H1 (cell line): ENCODE measurements around the gene ARHGAP28. TPM values are rescaled to one million over a fixed set of nuclear protein-coding genes. Genes with fewer than 3 reads are reported as not detected.

Source experiments
- CTCF ChIA-PET: fragments of 300-600 bp; sonication (Branson Sonifier 250); formaldehyde crosslinking; loops from one replicate; lab custom pipeline; 2021; ENCODE audit not compliant: partially characterized antibody; lab: Charles Lee
- POLR2A ChIA-PET: fragments of 300-600 bp; sonication (Branson Sonifier 250); formaldehyde crosslinking; loops from one replicate; lab custom pipeline; 2021; ENCODE audit warnings: inconsistent platforms; ENCODE audit not compliant: partially characterized antibody; lab: Charles Lee
- DNase-seq, 2 experiments: peaks; one replicate each; pipeline versions ENCODE4 v3.0.0 to v3.0.0-alpha.2; 2010 to 2022; ENCODE audit warnings: low spot score in 2 of 2, low read depth in 1 of 2, mixed read lengths in 1 of 2
- FAIRE-seq: peaks from 2 replicates; lab custom pipeline; 2011; peaks lifted over from hg19 to GRCh38; lab: Jason Lieb, UNC
- H2AFZ ChIP-seq: 2 replicates; pipeline ENCODE4 v1.8.1; 2012; ENCODE audit warnings: low read length, inconsistent platforms
- H2AK5ac ChIP-seq: 2 replicates; pipeline ENCODE4 v1.6.1; 2013; ENCODE audit warnings: low read depth, low read length
- H2BK120ac ChIP-seq: replicated peaks from 2 replicates; pipeline ENCODE3; 2013; ENCODE audit warnings: low read depth, low read length, inconsistent platforms
- H2BK12ac ChIP-seq: 2 replicates; pipeline ENCODE4 v1.6.1; 2013; ENCODE audit warnings: low read depth, low read length
- H2BK15ac ChIP-seq: 2 replicates; pipeline ENCODE4 v1.6.1; 2013; ENCODE audit warnings: low read length
- H2BK20ac ChIP-seq: 2 replicates; pipeline ENCODE4 v1.6.1; 2013; ENCODE audit warnings: low read length
- H2BK5ac ChIP-seq: 2 replicates; pipeline ENCODE4 v1.6.1; 2013; ENCODE audit warnings: low read depth, low read length
- H3K14ac ChIP-seq: 2 replicates; pipeline ENCODE4 v1.6.1; 2013; ENCODE audit warnings: inconsistent platforms; ENCODE audit not compliant: insufficient read length
- H3K18ac ChIP-seq: 2 replicates; pipeline ENCODE4 v1.6.1; 2013; ENCODE audit warnings: low read length; ENCODE audit errors: extremely low read depth
- H3K23ac ChIP-seq: 2 replicates; pipeline ENCODE4 v1.6.1; 2013; ENCODE audit warnings: inconsistent platforms; ENCODE audit not compliant: insufficient read length
- H3K23me2 ChIP-seq: 2 replicates; pipeline ENCODE4 v1.6.1; 2013; ENCODE audit warnings: low read depth, low read length
- H3K27ac ChIP-seq: 2 replicates; pipeline ENCODE4 v1.6.1; 2011; ENCODE audit warnings: low read depth, low read length, inconsistent platforms
- H3K27me3 ChIP-seq, 4 experiments: replicated peaks in 1 of 4; 1 replicate in 1 of 4; 2 replicates in 3 of 4; pipeline versions ENCODE4 v1.6.1 to v1.8.1; 2011 to 2013; ENCODE audit warnings: low read length in 3 of 4, mild to moderate bottlenecking in 3 of 4, inconsistent platforms in 2 of 4, mixed read lengths in 2 of 4, moderate library complexity in 1 of 4; ENCODE audit not compliant: control insufficient read depth in 3 of 4, insufficient read depth in 3 of 4; ENCODE audit errors: extremely low read depth in 1 of 4
- H3K36me3 ChIP-seq, 4 experiments: 2 replicates each; pipeline versions ENCODE4 v1.6.1 to v1.8.1; 2011 to 2013; ENCODE audit warnings: mild to moderate bottlenecking in 4 of 4, low read length in 3 of 4, moderate library complexity in 2 of 4, control low read depth in 1 of 4, inconsistent platforms in 1 of 4; ENCODE audit not compliant: insufficient read depth in 4 of 4, control insufficient read depth in 2 of 4
- H3K4ac ChIP-seq: replicated peaks from 2 replicates; pipeline ENCODE3; 2013; ENCODE audit warnings: low read length, low read depth, mixed read lengths, inconsistent platforms; ENCODE audit not compliant: insufficient read length
- H3K4me1 ChIP-seq, 4 experiments: replicated peaks in 1 of 4; 1 replicate in 1 of 4; 2 replicates in 3 of 4; pipeline versions ENCODE4 v1.6.1 to v1.8.1; 2011 to 2013; ENCODE audit warnings: low read length in 3 of 4, inconsistent platforms in 2 of 4, mixed read lengths in 1 of 4; ENCODE audit not compliant: insufficient read depth in 4 of 4, control insufficient read depth in 3 of 4
- H3K4me2 ChIP-seq, 2 experiments: 2 replicates each; pipeline versions ENCODE4 v1.6.1 to v1.8.1; 2011 to 2013; ENCODE audit warnings: low read depth in 2 of 2, low read length in 2 of 2, control low read depth in 1 of 2, inconsistent platforms in 1 of 2, mild to moderate bottlenecking in 1 of 2; ENCODE audit not compliant: insufficient read depth in 1 of 2
- H3K4me3 ChIP-seq, 4 experiments: fragments of 200-600, 300-600 bp in 1 of 4; sonication (generic), shearing (Covaris generic), sonication (Bioruptor Twin) in 1 of 4; 2 replicates each; pipeline versions ENCODE4 v1.5.1 to v1.8.1; 2011 to 2016; ENCODE audit warnings: low read length in 4 of 4, low read depth in 3 of 4, control low read depth in 2 of 4, inconsistent platforms in 2 of 4, mild to moderate bottlenecking in 2 of 4, mixed read lengths in 1 of 4, moderate library complexity in 1 of 4; ENCODE audit not compliant: insufficient read depth in 2 of 4; ENCODE audit errors: extremely low read depth in 1 of 4
- H3K56ac ChIP-seq: replicated peaks from 2 replicates; pipeline ENCODE3; 2013; ENCODE audit warnings: low read depth, mild to moderate bottlenecking, mixed read lengths, low read length, inconsistent platforms; ENCODE audit not compliant: insufficient read length
- H3K79me1 ChIP-seq: 2 replicates; pipeline ENCODE4 v1.6.1; 2013; ENCODE audit warnings: low read depth, low read length, control low read depth
- H3K79me2 ChIP-seq, 2 experiments: 2 replicates each; pipeline versions ENCODE4 v1.6.1 to v1.8.1; 2012 to 2013; ENCODE audit warnings: low read length in 2 of 2, mild to moderate bottlenecking in 2 of 2, inconsistent platforms in 1 of 2; ENCODE audit not compliant: insufficient read depth in 2 of 2, control insufficient read depth in 1 of 2
- H3K9ac ChIP-seq, 4 experiments: replicated peaks in 1 of 4; 1 replicate in 1 of 4; 2 replicates in 3 of 4; pipeline versions ENCODE4 v1.6.1 to v1.8.1; 2011 to 2013; ENCODE audit warnings: low read depth in 3 of 4, low read length in 3 of 4, control low read depth in 2 of 4, mild to moderate bottlenecking in 2 of 4, moderate library complexity in 2 of 4, inconsistent platforms in 1 of 4; ENCODE audit errors: extremely low read depth in 1 of 4
- H3K9me3 ChIP-seq, 2 experiments: 2 replicates each; pipeline versions ENCODE4 v1.6.1 to v1.8.1; 2012 to 2013; ENCODE audit warnings: mild to moderate bottlenecking in 2 of 2, moderate library complexity in 2 of 2, control low read depth in 1 of 2, inconsistent platforms in 1 of 2, low read depth in 1 of 2, low read length in 1 of 2, mixed read lengths in 1 of 2; ENCODE audit not compliant: insufficient read depth in 2 of 2
- H4K20me1 ChIP-seq, 2 experiments: replicated peaks in 1 of 2; 2 replicates each; pipeline versions ENCODE3 to v1.8.1; 2011 to 2013; ENCODE audit warnings: inconsistent platforms in 2 of 2, low read length in 2 of 2, mild to moderate bottlenecking in 1 of 2; ENCODE audit not compliant: insufficient read depth in 2 of 2, control insufficient read depth in 1 of 2
- H4K5ac ChIP-seq: 2 replicates; pipeline ENCODE4 v1.6.1; 2013; ENCODE audit warnings: low read length, low read depth, mixed read lengths, inconsistent platforms; ENCODE audit not compliant: insufficient read length
- H4K8ac ChIP-seq: 2 replicates; pipeline ENCODE4 v1.8.0; 2013; ENCODE audit warnings: mild to moderate bottlenecking, moderate library complexity, low read length, inconsistent platforms; ENCODE audit not compliant: insufficient read depth; ENCODE audit errors: extremely low read depth
- H4K91ac ChIP-seq: replicated peaks from 2 replicates; pipeline ENCODE3; 2013; ENCODE audit warnings: low read length, mixed read lengths, inconsistent platforms; ENCODE audit not compliant: insufficient read length
- ASH2L ChIP-seq: fragments of 200-600, 300-600 bp; sonication (generic); IDR thresholded peaks from one replicate; pipeline ENCODE4 v1.7.1; 2017; ENCODE audit warnings: low read length
- BRCA1 ChIP-seq: IDR thresholded peaks from 2 replicates; pipeline ENCODE4 v1.6.1; 2012; ENCODE audit warnings: low read depth, low read length, improper control_type of control experiment
- CBX5 ChIP-seq: fragments of 300-800, 300-1000 bp; sonication (generic); IDR thresholded peaks from 2 replicates; pipeline ENCODE4 v1.7.1; 2016; ENCODE audit warnings: antibody characterized with exemption, low read length, low read depth
- CTBP2 ChIP-seq: IDR thresholded peaks from 2 replicates; pipeline ENCODE4 v1.7.0; 2011; ENCODE audit warnings: borderline replicate concordance, mild to moderate bottlenecking, moderate library complexity, mixed read lengths, low read length; ENCODE audit not compliant: insufficient read depth, insufficient read length
- E2F6 ChIP-seq: IDR thresholded peaks from 2 replicates; pipeline ENCODE4 v1.6.1; 2012; ENCODE audit warnings: inconsistent platforms
- KDM1A ChIP-seq: fragments of 200-600, 300-600 bp; sonication (generic); IDR thresholded peaks from 2 replicates; pipeline ENCODE4 v1.7.1; 2016; ENCODE audit warnings: mild to moderate bottlenecking, low read length, borderline replicate concordance
- KDM5A ChIP-seq: fragments of 200-600 bp; IDR thresholded peaks from 2 replicates; pipeline ENCODE4 v1.7.1; 2012; ENCODE audit warnings: mild to moderate bottlenecking, low read length, inconsistent platforms, mixed read lengths
- NANOG ChIP-seq: IDR thresholded peaks from 2 replicates; pipeline ENCODE4 v1.6.1; 2011; ENCODE audit warnings: low read length, low read depth, mild to moderate bottlenecking, inconsistent platforms; ENCODE audit not compliant: insufficient read depth, poor library complexity, severe bottlenecking
- SIN3A ChIP-seq, 2 experiments: IDR thresholded peaks in 1 of 2; conservative IDR thresholded peaks in 1 of 2; 2 replicates each; pipeline ENCODE4 v1.6.1; 2011 to 2012; ENCODE audit warnings: low read length in 2 of 2, improper control_type of control experiment in 1 of 2, low read depth in 1 of 2, mild to moderate bottlenecking in 1 of 2
- SP2 ChIP-seq: IDR thresholded peaks from 2 replicates; pipeline ENCODE4 v1.6.1; 2012; ENCODE audit warnings: mild to moderate bottlenecking, low read length, inconsistent platforms
- TCF12 ChIP-seq: IDR thresholded peaks from 2 replicates; pipeline ENCODE4 v1.6.1; 2011; ENCODE audit warnings: low read depth, mild to moderate bottlenecking, low read length
- polyA plus RNA-seq, 7 experiments: library from polyadenylated mRNA; depleted of rRNA in 3 of 7; stranded (reverse) in 5 of 7; unstranded in 2 of 7; fragments of >200 nt in 5 of 7; fragments of 200-250 nt in 2 of 7; gene quantifications; 1 replicate in 5 of 7; 2 replicates in 1 of 7; 4 replicates in 1 of 7; pipeline versions ENCODE4 v1.2.1 to v1.2.3, GENCODE V29; 2011 to 2013; ENCODE audit warnings: missing spikeins in 2 of 7, mixed read lengths in 2 of 7
- total RNA-seq: library from RNA; stranded (reverse); fragmentation: NEBNext Ultra II Directional; extraction: Animal tissue kit (Norgen Biotek cat#: 25700); gene quantifications from 2 replicates; pipeline ENCODE4 v1.2.1, GENCODE V29; 2021
- TF ChIP-seq, protein P1 (sequence below): IDR thresholded peaks from 2 replicates; pipeline ENCODE4 v1.6.1; 2012; ENCODE audit warnings: inconsistent platforms

Gene ARHGAP28
- total and polyA plus RNA-seq, 2 of the 8 experiments (the other 6 are each of a cell fraction or from before 2014, with no cell fraction given): 2.9 to 14.4 TPM

GRCh38 chr18:6921571-6921970, 192.1 kb downstream of the ARHGAP28 start:
- H2AFZ ChIP-seq: no peak overlapping the region
- no peak overlapping the region for H2BK12ac ChIP-seq
- no peak overlapping the region for H4K8ac ChIP-seq
- H3K4me2 ChIP-seq: no peak overlapping the region
- no peak overlapping the region for H3K27ac ChIP-seq
- no peak for FAIRE-seq
- no peak overlapping the region for H2BK5ac ChIP-seq
- H2BK15ac ChIP-seq: no peak overlapping the region
- H3K27me3 ChIP-seq: no peaks in the 10 kb centered on the region
- no peaks in the 10 kb centered on the region for H3K4me1 ChIP-seq
- H3K4ac ChIP-seq: no peak overlapping the region
- no peaks in the 10 kb centered on the region for H3K9me3 ChIP-seq
- no peak overlapping the region for H4K91ac ChIP-seq
- H2BK20ac ChIP-seq: no peak overlapping the region
- POLR2A ChIA-PET: interaction anchor here (0.6 kb wide), 1 partner anchor 344 kb away, joined by 3 read pairs; no protein-coding TSS in a partner anchor
- no peak overlapping the region for H2AK5ac ChIP-seq
- no peak overlapping the region for H3K9ac ChIP-seq
- no peak overlapping the region for H3K14ac ChIP-seq
- H3K56ac ChIP-seq: no peak overlapping the region
- peaks cover 0 to 2% of the 10 kb centered on the region in 2 experiments for H4K20me1 ChIP-seq
- no peak overlapping the region for H3K4me3 ChIP-seq
- no peak for DNase-seq
- no peaks in the 10 kb centered on the region for H3K36me3 ChIP-seq
- H2BK120ac ChIP-seq: no peak overlapping the region
- H4K5ac ChIP-seq: no peak overlapping the region
- peaks cover 3% of the 10 kb centered on the region; the same call in 1 of the 2 replicates for H3K23me2 ChIP-seq
- H3K79me2 ChIP-seq: no peaks in the 10 kb centered on the region
- no peak overlapping the region for H3K18ac ChIP-seq
- no peaks in the 10 kb centered on the region for H3K79me1 ChIP-seq
- H3K23ac ChIP-seq: no peak overlapping the region
- CTCF ChIA-PET: interaction anchor here (0.7 to 4.9 kb wide), 18 partner anchors 11 to 853 kb away, joined by 3 to 64 read pairs (median 4); no protein-coding TSS in a partner anchor
- TF ChIP-seq E2F6 (no peak), KDM1A (no peak), NANOG (no peak), CBX5 (no peak), KDM5A (no peak), SIN3A (conservative IDR thresholded peaks at IDR 0.05 in 1 of 2, IDR thresholded peaks at IDR 0.05 in 1 of 2; ENCODE audit: low read depth in 1 of 2, low read length in 2 of 2) (no peak), CTBP2 (no peak), BRCA1 (no peak), ASH2L (no peak), SP2 (no peak), TCF12 (no peak)
- TF ChIP-seq, protein P1, sequence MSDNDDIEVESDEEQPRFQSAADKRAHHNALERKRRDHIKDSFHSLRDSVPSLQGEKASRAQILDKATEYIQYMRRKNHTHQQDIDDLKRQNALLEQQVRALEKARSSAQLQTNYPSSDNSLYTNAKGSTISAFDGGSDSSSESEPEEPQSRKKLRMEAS: no peak
